IMR-90 (cell line): ENCODE data around the gene PDCD2L.

Experiments used
- FOS ChIP-seq: fragments of 150-350 bp; IDR thresholded peaks from 2 replicates; pipeline ENCODE4 v1.6.1; 2016; ENCODE audit warnings: low read depth, low read length
- RAD21 ChIP-seq: IDR thresholded peaks from 2 replicates; pipeline ENCODE4 v1.6.1; 2012; ENCODE audit warnings: low read length, improper control_type of control experiment
- TF ChIP-seq, protein P1 (sequence below): fragments of 150-350 bp; IDR thresholded peaks from 2 replicates; pipeline ENCODE4 v1.6.1; 2016; ENCODE audit warnings: low read depth, mild to moderate bottlenecking, low read length, moderate library complexity, borderline replicate concordance
- TF ChIP-seq, protein P2 (sequence below): conservative IDR thresholded peaks from 2 replicates; pipeline ENCODE4 v1.5.1; 2012; ENCODE audit warnings: mild to moderate bottlenecking, low read depth, low read length, improper control_type of control experiment

DNA sequence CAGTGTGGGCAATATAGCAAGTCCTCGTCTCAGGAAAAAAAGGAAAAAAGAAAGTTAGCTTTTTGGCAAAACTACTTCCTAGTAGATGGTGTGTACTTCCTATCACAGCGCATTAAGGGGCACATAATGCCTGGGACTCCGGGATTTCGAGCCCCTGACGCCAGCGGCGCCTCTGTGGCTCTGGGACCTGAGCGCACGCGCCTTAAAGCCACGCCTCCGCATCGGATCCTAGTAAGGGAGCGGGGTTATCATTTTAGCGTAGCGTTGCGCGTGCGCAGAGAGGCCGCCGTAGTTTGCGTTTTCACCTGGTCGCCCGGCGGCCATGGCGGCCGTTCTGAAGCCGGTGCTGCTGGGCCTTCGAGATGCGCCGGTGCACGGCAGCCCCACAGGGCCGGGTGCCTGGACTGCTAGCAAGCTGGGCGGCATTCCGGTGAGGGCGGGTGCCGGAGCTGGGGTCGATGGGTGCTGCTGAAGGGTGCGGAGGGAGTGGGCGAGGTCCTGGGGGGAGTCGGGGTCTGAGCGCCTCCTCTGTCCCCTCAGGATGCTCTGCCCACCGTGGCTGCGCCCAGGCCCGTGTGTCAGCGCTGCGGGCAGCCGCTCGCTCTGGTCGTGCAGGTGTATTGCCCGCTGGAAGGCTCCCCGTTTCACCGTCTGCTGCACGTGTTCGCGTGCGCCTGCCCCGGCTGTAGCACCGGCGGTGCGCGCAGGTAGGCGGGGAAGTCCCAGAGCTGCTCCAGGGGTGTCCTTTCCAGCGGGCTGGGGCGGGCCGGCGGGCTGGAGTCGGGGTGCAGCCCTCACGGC is at the start of gene PDCD2L:
- 0 out of 2 replicates have a peak, but pooled peaks have one; percentile 13 for TF ChIP-seq RAD21
- TF ChIP-seq, protein P1, sequence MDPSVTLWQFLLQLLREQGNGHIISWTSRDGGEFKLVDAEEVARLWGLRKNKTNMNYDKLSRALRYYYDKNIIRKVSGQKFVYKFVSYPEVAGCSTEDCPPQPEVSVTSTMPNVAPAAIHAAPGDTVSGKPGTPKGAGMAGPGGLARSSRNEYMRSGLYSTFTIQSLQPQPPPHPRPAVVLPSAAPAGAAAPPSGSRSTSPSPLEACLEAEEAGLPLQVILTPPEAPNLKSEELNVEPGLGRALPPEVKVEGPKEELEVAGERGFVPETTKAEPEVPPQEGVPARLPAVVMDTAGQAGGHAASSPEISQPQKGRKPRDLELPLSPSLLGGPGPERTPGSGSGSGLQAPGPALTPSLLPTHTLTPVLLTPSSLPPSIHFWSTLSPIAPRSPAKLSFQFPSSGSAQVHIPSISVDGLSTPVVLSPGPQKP = no peak
- TF ChIP-seq FOS = no peak
- TF ChIP-seq, protein P2, sequence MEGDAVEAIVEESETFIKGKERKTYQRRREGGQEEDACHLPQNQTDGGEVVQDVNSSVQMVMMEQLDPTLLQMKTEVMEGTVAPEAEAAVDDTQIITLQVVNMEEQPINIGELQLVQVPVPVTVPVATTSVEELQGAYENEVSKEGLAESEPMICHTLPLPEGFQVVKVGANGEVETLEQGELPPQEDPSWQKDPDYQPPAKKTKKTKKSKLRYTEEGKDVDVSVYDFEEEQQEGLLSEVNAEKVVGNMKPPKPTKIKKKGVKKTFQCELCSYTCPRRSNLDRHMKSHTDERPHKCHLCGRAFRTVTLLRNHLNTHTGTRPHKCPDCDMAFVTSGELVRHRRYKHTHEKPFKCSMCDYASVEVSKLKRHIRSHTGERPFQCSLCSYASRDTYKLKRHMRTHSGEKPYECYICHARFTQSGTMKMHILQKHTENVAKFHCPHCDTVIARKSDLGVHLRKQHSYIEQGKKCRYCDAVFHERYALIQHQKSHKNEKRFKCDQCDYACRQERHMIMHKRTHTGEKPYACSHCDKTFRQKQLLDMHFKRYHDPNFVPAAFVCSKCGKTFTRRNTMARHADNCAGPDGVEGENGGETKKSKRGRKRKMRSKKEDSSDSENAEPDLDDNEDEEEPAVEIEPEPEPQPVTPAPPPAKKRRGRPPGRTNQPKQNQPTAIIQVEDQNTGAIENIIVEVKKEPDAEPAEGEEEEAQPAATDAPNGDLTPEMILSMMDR = no peak
